Inferior parietal cortex (tissue), 1 donor: ENCODE results near the gene NCAM1.

Source experiments
- DNase-seq: peaks from one replicate; pipeline ENCODE4 v3.0.0-alpha.2; 2016; ENCODE audit errors: extremely low spot score

The NCAM1 gene

GRCh38 chr11:113308601-113309000, 347.4 kb downstream of the NCAM1 start:
- no peak for DNase-seq

GRCh38 chr11:113311536-113311935, 350.3 kb downstream of the NCAM1 start:
- DNase-seq, result no peak

- DNase-seq, result no peak
Observed at GRCh38 chr11:113313601-113314000, 352.4 kb downstream of the NCAM1 start.

GRCh38 chr11:113314065-113314388, 352.8 kb downstream of the NCAM1 start:
- no peak for DNase-seq

GRCh38 chr11:113314389-113315301, 353.4 kb downstream of the NCAM1 start, which contains the start of gene TTC12:
Gene TTC12, plus strand, starts transcription at chr11:113314583. Its CDS starts 1,675 bp downstream, at chr11:113316258.
- DNase-seq, result peak; percentile 86

- no peak for DNase-seq
Observed at GRCh38 chr11:113315811-113316210, 354.6 kb downstream of the NCAM1 start.

GRCh38 chr11:113316256-113316655, 355.0 kb downstream of the NCAM1 start:
- DNase-seq, result no peak

GRCh38 chr11:113317339-113317738, 356.1 kb downstream of the NCAM1 start:
- DNase-seq, result no peak

GRCh38 chr11:113319085-113319484, 357.9 kb downstream of the NCAM1 start:
- no peak for DNase-seq

- DNase-seq, result no peak
Observed at GRCh38 chr11:113322158-113322557, 360.9 kb downstream of the NCAM1 start.

- DNase-seq, result no peak
Observed at GRCh38 chr11:113324250-113324649, 363.0 kb downstream of the NCAM1 start.
